K562 (cell line): Measurements from ENCODE around the gene DHRS12. TPM values are rescaled to one million over a fixed set of nuclear protein-coding genes. Genes with fewer than 3 reads are reported as not detected.

ENCODE experiments used
- ATAC-seq: fragments of 200-7000 bp; cut with Tn5 transposase; 3 replicates; pipeline ENCODE4 v1.9.1; 2020; ENCODE audit warnings: moderate library complexity
- BruUV-seq: library from RNA; stranded (reverse); fragments of 400-500 nt; replicated peaks from 2 replicates; lab custom pipeline; 2021; lab: Mats Ljungman, UMichigan
- CTCF ChIA-PET: fragments of 300-600 bp; formaldehyde crosslinking; extraction: SDS; loops from one replicate; lab custom pipeline; 2021; ENCODE audit warnings: low intra/inter-chr PET ratio; lab: Yijun Ruan, JAX
- POLR2A ChIA-PET: fragments of 300-600, 350-650 bp; sonication (Branson Sonifier 250); formaldehyde crosslinking; extraction: SDS; loops from one replicate; lab custom pipeline; 2021; ENCODE audit warnings: antibody characterized with exemption, inconsistent platforms; lab: Yijun Ruan, JAX
- DNase-seq, 4 experiments: peaks; one replicate each; pipeline versions ENCODE4 v3.0.0 to v3.0.0-alpha.2; 2011 to 2018; ENCODE audit warnings: low spot score in 3 of 4, mixed read lengths in 3 of 4; ENCODE audit errors: extremely low read depth in 1 of 4
- FAIRE-seq: peaks from 2 replicates; lab custom pipeline; 2011; peaks lifted over from hg19 to GRCh38; lab: Jason Lieb, UNC
- H2AFZ ChIP-seq: 2 replicates; pipeline ENCODE4 v1.6.0; 2011; ENCODE audit warnings: low read depth, low read length, control low read depth, inconsistent platforms
- H3K27ac ChIP-seq: fragments of 200-600 bp; 3 replicates; pipeline ENCODE4 v1.8.0; 2011; ENCODE audit warnings: low read depth, mild to moderate bottlenecking, control low read depth, inconsistent platforms, low read length, moderate library complexity, mixed read lengths; ENCODE audit errors: extremely low read depth
- H3K27me3 ChIP-seq, 2 experiments: fragments of 300-600 bp in 1 of 2; 2 replicates in 1 of 2; 3 replicates in 1 of 2; pipeline versions ENCODE4 v1.6.0 to v1.8.0; 2011; ENCODE audit warnings: inconsistent platforms in 2 of 2, low read length in 2 of 2, mild to moderate bottlenecking in 1 of 2, mixed read lengths in 1 of 2, moderate library complexity in 1 of 2; ENCODE audit not compliant: control insufficient read depth in 2 of 2, insufficient read depth in 2 of 2
- H3K36me3 ChIP-seq: fragments of 300-600 bp; 3 replicates; pipeline ENCODE4 v1.8.0; 2011; ENCODE audit warnings: mild to moderate bottlenecking, low read length, inconsistent platforms; ENCODE audit not compliant: control insufficient read depth, insufficient read depth
- H3K4me1 ChIP-seq, 2 experiments: fragments of 200-600 bp in 1 of 2; replicated peaks in 1 of 2; 2 replicates in 1 of 2; 3 replicates in 1 of 2; pipeline versions ENCODE4 v1.5.1 to v1.8.0; 2011; ENCODE audit warnings: inconsistent platforms in 2 of 2, low read length in 2 of 2, mild to moderate bottlenecking in 1 of 2, mixed read lengths in 1 of 2, moderate library complexity in 1 of 2; ENCODE audit not compliant: control insufficient read depth in 2 of 2, insufficient read depth in 2 of 2
- H3K4me2 ChIP-seq: 2 replicates; pipeline ENCODE4 v1.6.1; 2011; ENCODE audit warnings: low read length, control low read depth, inconsistent platforms, mixed read lengths; ENCODE audit not compliant: insufficient read depth
- H3K4me3 ChIP-seq: fragments of 200-600 bp; sonication (generic), shearing (Covaris generic); 2 replicates; pipeline ENCODE4 v1.5.1; 2016; ENCODE audit warnings: control low read depth, inconsistent platforms
- H3K79me2 ChIP-seq: fragments of 200-600 bp; 3 replicates; pipeline ENCODE4 v1.8.0; 2011; ENCODE audit warnings: low read length, inconsistent platforms; ENCODE audit not compliant: control insufficient read depth, insufficient read depth
- H3K9ac ChIP-seq, 2 experiments: 2 replicates each; pipeline versions ENCODE4 v1.6.0 to v1.6.1; 2011; ENCODE audit warnings: low read depth in 2 of 2, low read length in 2 of 2, control low read depth in 1 of 2, inconsistent platforms in 1 of 2, mild to moderate bottlenecking in 1 of 2, mixed read lengths in 1 of 2; ENCODE audit not compliant: insufficient read depth in 1 of 2
- H3K9me1 ChIP-seq: one replicate; pipeline ENCODE4 v1.6.0; 2011; ENCODE audit warnings: inconsistent platforms, mild to moderate bottlenecking, low read length, moderate library complexity; ENCODE audit not compliant: control insufficient read depth, insufficient read depth
- H3K9me3 ChIP-seq: replicated peaks from 2 replicates; pipeline ENCODE4 v1.5.1; 2011; ENCODE audit warnings: low read depth, low read length, inconsistent platforms; ENCODE audit not compliant: control insufficient read depth, insufficient read depth
- H4K20me1 ChIP-seq: replicated peaks from 2 replicates; pipeline ENCODE4 v1.6.1; 2011; ENCODE audit warnings: low read length, inconsistent platforms, mixed read lengths; ENCODE audit not compliant: control insufficient read depth, insufficient read depth
- BRF1 ChIP-seq: IDR thresholded peaks from 3 replicates; pipeline ENCODE4 v1.6.1; 2011; ENCODE audit warnings: borderline replicate concordance, mild to moderate bottlenecking; ENCODE audit not compliant: insufficient read length; ENCODE audit errors: extremely low read depth
- RUNX1 ChIP-seq: sonication (generic); IDR thresholded peaks from 2 replicates; pipeline ENCODE4 v1.6.1; 2016; ENCODE audit warnings: antibody characterized with exemption, low read depth
- SMC3 ChIP-seq: conservative IDR thresholded peaks from 2 replicates; pipeline ENCODE4 v1.6.1; 2011; ENCODE audit warnings: low read depth, low read length, improper control_type of control experiment; ENCODE audit not compliant: insufficient read depth
- SRSF3 ChIP-seq: fragments of 200-400 bp; formaldehyde crosslinking; IDR thresholded peaks from 2 replicates; pipeline ENCODE4 v1.6.1; 2016; ENCODE audit warnings: mild to moderate bottlenecking, low read length, moderate library complexity; ENCODE audit not compliant: insufficient read depth
- ZNF695 ChIP-seq: fragments of 450-650 bp; formaldehyde crosslinking; IDR thresholded peaks from 2 replicates; pipeline ENCODE4 v1.4.0; 2020; ENCODE audit warnings: mild to moderate bottlenecking, moderate library complexity
- WGBS: fragments of 100-300 bp; shearing (Covaris generic); methylation state at CpG from one replicate; pipeline ENCODE4 v1.1.6; 2016; ENCODE audit warnings: low coverage, mixed read lengths; ENCODE audit not compliant: insufficient coverage; ENCODE audit errors: missing lambda C conversion rate; 5-methylcytosine and 5-hydroxymethylcytosine counted together
- in situ Hi-C: fragments of 300-500 bp; cut with MboI; formaldehyde crosslinking; loops from 4 replicates; pipeline ENCODE4 v1.15.0; 2018; ENCODE audit warnings: inconsistent platforms, mixed read lengths
- intact Hi-C: fragments of 100-400 bp; cut with micrococcal nuclease; formaldehyde crosslinking; loops from 2 replicates; pipeline ENCODE4 v1.14.2; 2022
- polyA plus RNA-seq, 8 experiments: library from polyadenylated mRNA; depleted of rRNA in 4 of 8; stranded (reverse) in 5 of 8; unstranded in 3 of 8; fragments of >200 nt; fragmentation: Nextera tagmentation in 2 of 8; fragmentation: Illumina TruSeq in 1 of 8; extraction: Ambion mirVana in 2 of 8; extraction: Trizol in 1 of 8; gene quantifications; 2 replicates each; pipeline versions ENCODE4 v1.2.1 to v1.2.3, GENCODE V29; 2011 to 2014; ENCODE audit warnings: inconsistent platforms in 1 of 8, missing spikeins in 1 of 8
- total RNA-seq, 7 experiments: library from RNA; depleted of rRNA in 6 of 7; stranded (reverse); fragments of >200 nt in 6 of 7; fragmentation: Illumina TruSeq in 2 of 7; extraction: Trizol in 2 of 7; gene quantifications; 2 replicates each; pipeline versions ENCODE4 v1.2.1 to v1.2.3, GENCODE V29; 2011 to 2021; ENCODE audit warnings: low replicate concordance in 1 of 7
- TF ChIP-seq, protein P1 (sequence below): IDR thresholded peaks from 2 replicates; pipeline ENCODE4 v1.6.1; 2014; ENCODE audit warnings: antibody characterized with exemption
- TF ChIP-seq, protein P2 (sequence below), 2 experiments: IDR thresholded peaks in 1 of 2; conservative IDR thresholded peaks in 1 of 2; 2 replicates each; pipeline ENCODE4 v1.6.1; 2016; ENCODE audit warnings: low read depth in 2 of 2, mild to moderate bottlenecking in 1 of 2, missing compliant biosample characterization in 1 of 2, missing genetic modification characterization in 1 of 2, moderate library complexity in 1 of 2
- TF ChIP-seq, protein P3 (sequence below), 3 experiments: fragments of 200-800 bp in 1 of 3; sonication (Bioruptor generic) in 1 of 3; sonication (generic) in 1 of 3; formaldehyde crosslinking in 1 of 3; IDR thresholded peaks; 2 replicates each; pipeline versions ENCODE4 v1.6.1 to v1.8.0; 2016 to 2022; ENCODE audit warnings: mild to moderate bottlenecking in 2 of 3, missing compliant biosample characterization in 2 of 3, missing genetic modification characterization in 2 of 3, missing genetic modification reagents in 1 of 3
- TF ChIP-seq, protein P4 (sequence below): fragments of 450-650 bp; formaldehyde crosslinking; IDR thresholded peaks from 2 replicates; pipeline ENCODE4 v1.4.0; 2022; ENCODE audit warnings: missing genetic modification characterization
- TF ChIP-seq, protein P5 (sequence below): fragments of 250-450 bp; sonication (Bioruptor Pico); IDR thresholded peaks from 2 replicates; pipeline ENCODE4 v1.6.1; 2021; ENCODE audit warnings: mild to moderate bottlenecking
- TF ChIP-seq, protein P6 (sequence below): fragments of 450-650 bp; IDR thresholded peaks from 2 replicates; pipeline ENCODE4 v1.6.1; 2016; ENCODE audit warnings: missing biosample characterization, missing genetic modification characterization

DHRS12 gene
- total and polyA plus RNA-seq, 9 of the 15 experiments (the other 6 are each of a cell fraction or from before 2014, with no cell fraction given) = 0.62 to 2.7 (median 0.98) TPM

DNA sequence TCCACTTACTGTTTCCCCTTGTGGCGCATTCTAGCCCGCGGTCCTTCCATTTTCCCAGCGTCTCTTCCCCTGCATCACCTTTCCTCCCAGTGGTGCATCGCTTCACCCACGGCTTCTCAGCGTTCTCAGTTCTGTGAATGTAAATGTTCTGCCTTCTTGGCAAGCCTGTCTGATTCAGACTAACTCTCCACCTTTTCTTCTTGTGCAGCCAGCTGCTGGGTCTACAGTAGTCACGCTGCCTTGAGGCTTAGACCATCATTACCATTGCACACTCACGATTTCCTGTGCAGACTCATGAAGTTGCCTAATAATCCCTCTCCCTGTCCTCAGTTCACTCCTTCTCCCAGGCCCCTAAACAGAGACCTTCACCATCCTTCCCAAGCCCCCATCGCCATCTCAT, 75.0 kb downstream of the DHRS12 start:
- no peaks in the 10 kb centered on the region for H3K4me1 ChIP-seq
- intact Hi-C loops = no loop called here
- H3K79me2 ChIP-seq = no peaks in the 10 kb centered on the region
- H3K4me2 ChIP-seq = no peak overlapping the region
- 80% methylated on average over 6 of the region's 10 CpGs for WGBS
- no peak for ATAC-seq
- no TSS peak for BruUV-seq
- ChIA-PET CTCF (no interaction called here), POLR2A (no interaction called here)
- no peak overlapping the region for H3K4me3 ChIP-seq
- H4K20me1 ChIP-seq = no peaks in the 10 kb centered on the region
- no peak overlapping the region for H3K9ac ChIP-seq
- no peak overlapping the region for H3K27ac ChIP-seq
- H3K27me3 ChIP-seq = no peaks in the 10 kb centered on the region
- H3K9me1 ChIP-seq = no peaks in the 10 kb centered on the region
- no peak overlapping the region for H2AFZ ChIP-seq
- no peak for FAIRE-seq
- no peak for DNase-seq
- no peaks in the 10 kb centered on the region for H3K9me3 ChIP-seq
- in situ Hi-C loops = no loop called here
- peaks cover 5% of the 10 kb centered on the region; the same call in 1 of the 3 replicates for H3K36me3 ChIP-seq
- TF ChIP-seq, protein P1, sequence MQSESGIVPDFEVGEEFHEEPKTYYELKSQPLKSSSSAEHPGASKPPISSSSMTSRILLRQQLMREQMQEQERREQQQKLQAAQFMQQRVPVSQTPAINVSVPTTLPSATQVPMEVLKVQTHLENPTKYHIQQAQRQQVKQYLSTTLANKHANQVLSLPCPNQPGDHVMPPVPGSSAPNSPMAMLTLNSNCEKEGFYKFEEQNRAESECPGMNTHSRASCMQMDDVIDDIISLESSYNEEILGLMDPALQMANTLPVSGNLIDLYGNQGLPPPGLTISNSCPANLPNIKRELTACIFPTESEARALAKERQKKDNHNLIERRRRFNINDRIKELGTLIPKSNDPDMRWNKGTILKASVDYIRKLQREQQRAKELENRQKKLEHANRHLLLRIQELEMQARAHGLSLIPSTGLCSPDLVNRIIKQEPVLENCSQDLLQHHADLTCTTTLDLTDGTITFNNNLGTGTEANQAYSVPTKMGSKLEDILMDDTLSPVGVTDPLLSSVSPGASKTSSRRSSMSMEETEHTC = no peak
- TF ChIP-seq BRF1 (no peak), ZNF695 (CRISPR knock-in tag) (no peak), SRSF3 (no peak), SMC3 (no peak), RUNX1 (no peak)
- TF ChIP-seq, protein P2, sequence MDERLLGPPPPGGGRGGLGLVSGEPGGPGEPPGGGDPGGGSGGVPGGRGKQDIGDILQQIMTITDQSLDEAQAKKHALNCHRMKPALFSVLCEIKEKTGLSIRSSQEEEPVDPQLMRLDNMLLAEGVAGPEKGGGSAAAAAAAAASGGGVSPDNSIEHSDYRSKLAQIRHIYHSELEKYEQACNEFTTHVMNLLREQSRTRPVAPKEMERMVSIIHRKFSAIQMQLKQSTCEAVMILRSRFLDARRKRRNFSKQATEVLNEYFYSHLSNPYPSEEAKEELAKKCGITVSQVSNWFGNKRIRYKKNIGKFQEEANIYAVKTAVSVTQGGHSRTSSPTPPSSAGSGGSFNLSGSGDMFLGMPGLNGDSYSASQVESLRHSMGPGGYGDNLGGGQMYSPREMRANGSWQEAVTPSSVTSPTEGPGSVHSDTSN (CRISPR knock-in tag; IDR thresholded peaks at IDR 0.05; ENCODE audit: low read depth) = no peak
- TF ChIP-seq, protein P2 (tag; conservative IDR thresholded peaks at IDR 0.05; ENCODE audit: low read depth) = no peak
- TF ChIP-seq, protein P3, sequence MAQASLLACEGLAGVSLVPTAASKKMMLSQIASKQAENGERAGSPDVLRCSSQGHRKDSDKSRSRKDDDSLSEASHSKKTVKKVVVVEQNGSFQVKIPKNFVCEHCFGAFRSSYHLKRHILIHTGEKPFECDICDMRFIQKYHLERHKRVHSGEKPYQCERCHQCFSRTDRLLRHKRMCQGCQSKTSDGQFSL (CRISPR knock-in tag; IDR thresholded peaks at IDR 0.05) = no peak
- TF ChIP-seq, protein P3 (tag; IDR thresholded peaks at IDR 0.05) = no peak
- TF ChIP-seq, protein P4, sequence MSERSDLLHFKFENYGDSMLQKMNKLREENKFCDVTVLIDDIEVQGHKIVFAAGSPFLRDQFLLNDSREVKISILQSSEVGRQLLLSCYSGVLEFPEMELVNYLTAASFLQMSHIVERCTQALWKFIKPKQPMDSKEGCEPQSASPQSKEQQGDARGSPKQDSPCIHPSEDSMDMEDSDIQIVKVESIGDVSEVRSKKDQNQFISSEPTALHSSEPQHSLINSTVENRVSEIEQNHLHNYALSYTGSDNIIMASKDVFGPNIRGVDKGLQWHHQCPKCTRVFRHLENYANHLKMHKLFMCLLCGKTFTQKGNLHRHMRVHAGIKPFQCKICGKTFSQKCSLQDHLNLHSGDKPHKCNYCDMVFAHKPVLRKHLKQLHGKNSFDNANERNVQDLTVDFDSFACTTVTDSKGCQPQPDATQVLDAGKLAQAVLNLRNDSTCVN = no peak
- TF ChIP-seq, protein P5, sequence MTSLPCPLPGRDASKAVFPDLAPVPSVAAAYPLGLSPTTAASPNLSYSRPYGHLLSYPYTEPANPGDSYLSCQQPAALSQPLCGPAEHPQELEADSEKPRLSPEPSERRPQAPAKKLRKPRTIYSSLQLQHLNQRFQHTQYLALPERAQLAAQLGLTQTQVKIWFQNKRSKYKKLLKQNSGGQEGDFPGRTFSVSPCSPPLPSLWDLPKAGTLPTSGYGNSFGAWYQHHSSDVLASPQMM (CRISPR knock-in tag) = no peak
- TF ChIP-seq, protein P6, sequence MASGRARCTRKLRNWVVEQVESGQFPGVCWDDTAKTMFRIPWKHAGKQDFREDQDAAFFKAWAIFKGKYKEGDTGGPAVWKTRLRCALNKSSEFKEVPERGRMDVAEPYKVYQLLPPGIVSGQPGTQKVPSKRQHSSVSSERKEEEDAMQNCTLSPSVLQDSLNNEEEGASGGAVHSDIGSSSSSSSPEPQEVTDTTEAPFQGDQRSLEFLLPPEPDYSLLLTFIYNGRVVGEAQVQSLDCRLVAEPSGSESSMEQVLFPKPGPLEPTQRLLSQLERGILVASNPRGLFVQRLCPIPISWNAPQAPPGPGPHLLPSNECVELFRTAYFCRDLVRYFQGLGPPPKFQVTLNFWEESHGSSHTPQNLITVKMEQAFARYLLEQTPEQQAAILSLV (tag) = no peak
